Glutamatergic neuron (in vitro differentiated cells): ENCODE data around the gene ABHD8. TPM values are rescaled to one million over a fixed set of nuclear protein-coding genes. Genes with fewer than 3 reads are reported as not detected.
A peak's percentile ranks its signal among the peaks of the same experiment; 100 is the strongest.

ENCODE experiments used
- DNase-seq: peaks from one replicate; pipeline ENCODE4 v3.0.0; 2022
- H3K27ac Mint-ChIP-seq: one replicate; pipeline ENCODE4 v1.8.0; 2020; ENCODE audit warnings: mild to moderate bottlenecking, mixed read lengths, inconsistent platforms; ENCODE audit not compliant: unreplicated experiment
- H3K27me3 Mint-ChIP-seq: one replicate; pipeline ENCODE4 v1.8.0; 2020; ENCODE audit warnings: mild to moderate bottlenecking, moderate library complexity, mixed read lengths, inconsistent platforms; ENCODE audit not compliant: unreplicated experiment
- H3K36me3 Mint-ChIP-seq: one replicate; pipeline ENCODE4 v1.8.0; 2020; ENCODE audit warnings: mild to moderate bottlenecking, mixed read lengths, inconsistent platforms; ENCODE audit not compliant: unreplicated experiment
- H3K4me1 Mint-ChIP-seq: one replicate; pipeline ENCODE4 v1.8.0; 2020; ENCODE audit warnings: mild to moderate bottlenecking, low read depth, mixed read lengths, inconsistent platforms; ENCODE audit not compliant: unreplicated experiment
- H3K4me3 Mint-ChIP-seq: one replicate; pipeline ENCODE4 v1.8.0; 2020; ENCODE audit warnings: mild to moderate bottlenecking, mixed read lengths, inconsistent platforms; ENCODE audit not compliant: unreplicated experiment
- H3K9me3 Mint-ChIP-seq: one replicate; pipeline ENCODE4 v1.8.0; 2020; ENCODE audit warnings: mild to moderate bottlenecking, moderate library complexity, mixed read lengths, inconsistent platforms; ENCODE audit not compliant: unreplicated experiment
- total RNA-seq: library from RNA; stranded (reverse); fragmentation: NEBNext Ultra II Directional; extraction: Animal tissue kit (Norgen Biotek cat#: 25700); gene quantifications from one replicate; pipeline ENCODE4 v1.2.1, GENCODE V29; 2021; ENCODE audit not compliant: unreplicated experiment
- TF ChIP-seq, protein P1 (sequence below): fragments of 200-600 bp; sonication (generic); IDR thresholded peaks from one replicate; pipeline ENCODE4 v1.5.0; 2021; ENCODE audit not compliant: partially characterized antibody, unreplicated experiment

ABHD8 gene
- total RNA-seq, 1 donor from 2014 or later: 14.1 TPM

DNA sequence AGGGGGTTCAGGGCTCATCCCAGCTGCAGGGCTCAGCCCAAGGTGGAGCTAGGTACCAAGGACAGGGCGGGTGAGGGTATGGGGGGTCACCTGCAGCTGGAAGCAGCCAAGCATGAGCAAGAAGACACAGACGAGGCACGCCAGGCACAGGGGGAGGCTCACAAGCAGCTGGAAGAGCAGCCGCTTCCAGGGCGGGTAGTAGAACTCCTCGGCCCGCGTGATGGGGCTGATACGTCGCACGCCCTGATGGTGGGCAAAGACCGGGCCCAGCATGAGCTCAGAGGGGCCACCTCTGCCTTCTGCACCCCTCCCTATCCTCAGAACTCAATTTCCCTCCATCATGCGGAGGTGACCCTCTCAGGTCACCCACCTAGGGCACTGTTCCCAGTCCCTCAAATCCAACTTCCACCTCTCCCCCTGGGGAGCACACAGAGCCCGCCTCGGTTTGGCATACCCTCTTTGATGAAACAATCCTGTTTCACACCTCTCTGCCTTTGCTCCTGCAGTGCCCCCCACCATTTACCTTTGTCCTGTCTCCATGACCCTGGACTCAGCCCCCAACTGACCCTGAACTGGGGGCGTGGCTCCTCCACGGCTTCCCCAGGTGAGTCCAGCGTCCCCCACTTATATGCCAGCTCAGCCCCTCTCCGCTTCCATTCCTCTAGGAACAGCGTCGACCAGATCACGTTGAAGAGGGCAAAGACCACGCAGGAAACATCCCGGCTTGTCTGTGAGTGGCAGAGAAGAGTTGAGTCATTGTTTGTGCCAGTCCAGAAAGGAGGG lies 27.2 kb upstream of the ABHD8 start:
- Mint-ChIP-seq H3K36me3 (peaks cover 5% of the 10 kb centered on the region), H3K9me3 (peaks cover 8% of the 10 kb centered on the region), H3K27me3 (peaks cover 13% of the 10 kb centered on the region), H3K4me1 (peaks cover 8% of the 10 kb centered on the region), H3K4me3 (peak overlapping the region; percentile 46), H3K27ac (no peak overlapping the region)
- TF ChIP-seq, protein P1, sequence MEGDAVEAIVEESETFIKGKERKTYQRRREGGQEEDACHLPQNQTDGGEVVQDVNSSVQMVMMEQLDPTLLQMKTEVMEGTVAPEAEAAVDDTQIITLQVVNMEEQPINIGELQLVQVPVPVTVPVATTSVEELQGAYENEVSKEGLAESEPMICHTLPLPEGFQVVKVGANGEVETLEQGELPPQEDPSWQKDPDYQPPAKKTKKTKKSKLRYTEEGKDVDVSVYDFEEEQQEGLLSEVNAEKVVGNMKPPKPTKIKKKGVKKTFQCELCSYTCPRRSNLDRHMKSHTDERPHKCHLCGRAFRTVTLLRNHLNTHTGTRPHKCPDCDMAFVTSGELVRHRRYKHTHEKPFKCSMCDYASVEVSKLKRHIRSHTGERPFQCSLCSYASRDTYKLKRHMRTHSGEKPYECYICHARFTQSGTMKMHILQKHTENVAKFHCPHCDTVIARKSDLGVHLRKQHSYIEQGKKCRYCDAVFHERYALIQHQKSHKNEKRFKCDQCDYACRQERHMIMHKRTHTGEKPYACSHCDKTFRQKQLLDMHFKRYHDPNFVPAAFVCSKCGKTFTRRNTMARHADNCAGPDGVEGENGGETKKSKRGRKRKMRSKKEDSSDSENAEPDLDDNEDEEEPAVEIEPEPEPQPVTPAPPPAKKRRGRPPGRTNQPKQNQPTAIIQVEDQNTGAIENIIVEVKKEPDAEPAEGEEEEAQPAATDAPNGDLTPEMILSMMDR: no peak
- no peak for DNase-seq

DNA sequence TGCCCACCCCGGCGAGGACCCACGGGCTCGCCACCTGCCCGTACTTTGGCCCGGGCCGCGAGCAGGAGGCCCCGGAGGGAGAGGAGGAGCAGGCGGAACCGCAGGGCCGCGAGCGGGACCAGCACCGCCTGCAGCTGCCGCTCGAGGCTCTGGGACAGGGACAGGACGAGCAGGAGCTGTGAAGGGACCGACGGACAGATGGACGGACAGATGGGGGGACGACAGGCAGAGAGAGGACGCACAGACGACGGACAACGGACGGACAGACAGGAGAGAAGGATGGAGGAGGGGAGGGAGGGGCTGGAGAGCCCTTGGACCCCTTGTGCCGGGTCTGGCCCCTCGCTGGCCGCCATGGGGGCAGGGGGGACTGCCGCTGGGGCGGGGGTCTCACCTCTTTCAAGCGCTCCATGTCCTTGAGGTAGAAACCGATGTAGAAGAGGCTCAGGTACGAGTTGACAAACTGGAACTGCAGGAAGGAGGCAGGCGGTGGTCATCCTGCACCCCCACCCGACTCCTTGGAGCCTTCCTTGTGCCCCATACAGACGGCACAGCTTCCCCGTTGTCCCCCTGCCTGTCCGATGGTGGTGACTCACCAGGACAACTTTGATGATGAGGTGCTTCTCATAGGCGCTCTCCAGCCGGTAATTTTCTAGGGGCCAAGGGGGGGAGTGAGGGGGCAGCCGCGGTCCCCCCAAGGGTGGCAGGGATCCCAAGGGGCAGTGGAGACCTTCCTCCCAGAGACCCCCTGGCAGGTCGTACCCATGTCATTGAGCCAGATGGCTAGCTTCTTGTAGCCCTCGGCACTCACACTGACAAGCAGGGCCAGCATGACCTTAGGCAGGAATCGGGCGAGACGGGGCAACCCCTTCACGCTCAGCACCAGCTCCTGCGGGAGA lies 26.4 kb upstream of the ABHD8 start:
- TF ChIP-seq, protein P1: no peak
- Mint-ChIP-seq H3K27me3 (peaks cover 8% of the 10 kb centered on the region), H3K4me3 (peak overlapping the region; percentile 52), H3K36me3 (peaks cover 5% of the 10 kb centered on the region), H3K27ac (peak overlapping the region; percentile 77), H3K4me1 (peaks cover 6% of the 10 kb centered on the region), H3K9me3 (peaks cover 7% of the 10 kb centered on the region)
- no peak for DNase-seq

DNA sequence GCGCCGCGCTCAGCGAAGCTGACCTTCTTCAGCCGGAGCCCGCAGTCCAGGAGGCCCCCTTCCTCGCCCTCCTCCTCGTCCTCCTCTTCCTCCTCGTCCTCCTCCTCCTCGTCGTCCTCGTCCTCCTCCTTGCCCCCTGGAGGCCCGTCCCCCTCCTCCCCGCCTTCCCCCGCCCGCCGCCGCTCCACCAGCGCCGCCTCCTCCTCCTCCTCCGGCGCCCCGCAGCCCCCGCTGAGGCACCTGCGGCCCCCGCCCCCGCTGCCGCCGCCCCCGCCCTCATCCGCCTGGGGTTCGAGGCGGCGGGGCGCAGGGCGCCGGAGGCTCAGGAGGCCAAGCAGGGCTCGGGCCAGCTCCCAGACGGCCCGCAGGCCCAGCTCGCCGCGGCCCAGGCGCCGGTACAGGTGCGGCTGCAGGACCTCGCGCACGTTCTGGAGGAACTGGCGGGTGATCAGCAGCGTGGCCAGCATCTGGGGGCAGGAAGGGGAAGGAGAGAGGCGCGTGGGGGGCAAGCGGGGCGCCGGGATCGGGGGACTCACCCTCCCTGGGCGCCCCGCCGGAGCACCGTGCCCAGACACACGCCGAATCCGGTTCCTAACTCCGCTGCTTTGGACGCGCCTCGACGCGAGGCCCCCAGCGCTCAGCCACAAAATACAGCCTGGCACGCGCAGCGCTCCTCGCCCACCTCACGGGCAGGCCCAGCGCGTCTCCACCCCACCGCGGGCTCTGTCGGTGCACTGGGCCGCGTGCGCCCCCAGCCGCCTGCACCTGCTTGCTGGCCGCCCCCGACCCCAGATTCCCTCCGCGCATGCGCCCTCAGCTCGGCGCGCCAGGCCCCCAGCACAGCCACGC lies 25.5 kb upstream of the ABHD8 start:
- Mint-ChIP-seq H3K4me1 (peaks cover 6% of the 10 kb centered on the region), H3K4me3 (no peak overlapping the region), H3K9me3 (peaks cover 5% of the 10 kb centered on the region), H3K27me3 (peaks cover 8% of the 10 kb centered on the region), H3K27ac (no peak overlapping the region), H3K36me3 (peaks cover 5% of the 10 kb centered on the region)
- TF ChIP-seq, protein P1: no peak
- peak; percentile 39 for DNase-seq

DNA sequence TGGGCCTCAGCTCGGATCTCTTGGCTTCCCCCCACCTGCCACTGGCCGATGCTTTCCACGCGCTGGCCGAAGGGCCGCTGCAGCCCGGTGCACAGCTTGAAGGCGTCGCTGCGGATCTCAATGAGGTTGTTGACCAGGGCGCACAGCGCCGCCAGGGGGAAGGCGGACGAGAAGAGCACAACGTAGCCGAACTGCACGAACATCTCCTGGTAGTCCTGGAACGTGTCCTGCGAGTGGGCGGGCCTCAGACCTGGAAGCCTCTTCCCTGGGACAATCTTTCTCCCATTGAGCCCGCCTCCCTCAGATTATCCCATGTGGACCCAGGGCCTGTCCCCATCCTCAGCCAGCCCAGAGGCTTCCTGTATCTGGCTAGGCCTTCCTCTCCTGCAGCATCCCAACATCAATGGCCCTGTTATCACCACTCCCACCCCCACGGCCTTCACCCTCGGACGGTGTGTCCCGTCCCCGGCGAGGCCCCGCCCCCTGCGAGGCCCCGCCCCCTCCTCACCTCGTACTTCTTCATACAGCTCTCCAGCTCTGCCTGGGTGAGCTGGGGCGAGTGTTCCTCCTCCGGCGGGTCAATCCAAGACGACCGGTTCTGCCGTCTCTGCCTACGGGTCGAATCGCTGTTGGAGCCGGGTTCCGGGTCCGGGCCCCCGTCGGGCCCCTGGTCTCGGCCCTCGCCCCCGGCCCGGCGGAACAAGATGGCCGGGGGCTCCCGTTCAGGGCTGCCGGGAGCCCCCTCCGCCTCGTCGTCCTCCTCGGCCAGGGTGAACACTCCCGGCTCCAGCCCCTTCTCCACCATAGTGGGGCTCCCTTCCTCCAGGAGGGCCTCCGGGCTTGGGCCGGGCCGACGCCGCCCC lies 24.7 kb upstream of the ABHD8 start:
- TF ChIP-seq, protein P1: peak; percentile 61
- Mint-ChIP-seq H3K4me1 (peaks cover 9% of the 10 kb centered on the region), H3K4me3 (peak overlapping the region; percentile 77), H3K27me3 (peaks cover 9% of the 10 kb centered on the region), H3K36me3 (peaks cover 5% of the 10 kb centered on the region), H3K9me3 (peaks cover 7% of the 10 kb centered on the region), H3K27ac (peak overlapping the region; percentile 90)
- peak; percentile 87 for DNase-seq
